Measurements from ENCODE around the gene CDKN2AIP.

GRCh38 chr4:183412821-183413220 lies 31.6 kb upstream of the CDKN2AIP start:
- TF ChIP-seq CTCF (IDR thresholded peaks at IDR 0.05) (no peak), POLR2A (IDR thresholded peaks at IDR 0.05) (no peak)

Measured in adrenal gland (tissue), 5 donors.